GM18498 (cell line): ENCODE results near the gene GRIK1.

Experiments used
- ATAC-seq: cut with Tn5 transposase; IDR thresholded peaks from one replicate; pipeline ENCODE4 v1.9.1; 2021; ENCODE audit warnings: mild to moderate bottlenecking, moderate library complexity; ENCODE audit not compliant: unreplicated experiment

Gene GRIK1

DNA sequence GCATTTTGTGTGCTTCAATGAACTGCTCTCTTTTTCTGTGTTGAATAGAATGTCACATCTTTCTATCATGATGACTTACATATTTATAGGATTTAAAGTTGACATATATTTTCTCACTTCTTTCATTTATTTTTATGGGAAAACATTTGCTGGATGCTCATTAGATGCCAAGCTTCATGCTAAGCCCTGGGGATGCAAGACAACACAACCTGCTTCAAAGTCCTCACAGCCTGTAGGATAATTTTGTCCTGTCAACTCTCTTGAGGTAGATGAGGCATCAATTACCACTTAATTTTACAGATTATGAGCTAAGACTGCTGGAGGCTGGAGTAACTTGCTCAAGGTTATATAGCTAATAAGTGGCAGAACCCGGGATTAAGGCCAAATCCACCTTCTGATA lies 264.3 kb downstream of the GRIK1 start:
- ATAC-seq: no peak

DNA sequence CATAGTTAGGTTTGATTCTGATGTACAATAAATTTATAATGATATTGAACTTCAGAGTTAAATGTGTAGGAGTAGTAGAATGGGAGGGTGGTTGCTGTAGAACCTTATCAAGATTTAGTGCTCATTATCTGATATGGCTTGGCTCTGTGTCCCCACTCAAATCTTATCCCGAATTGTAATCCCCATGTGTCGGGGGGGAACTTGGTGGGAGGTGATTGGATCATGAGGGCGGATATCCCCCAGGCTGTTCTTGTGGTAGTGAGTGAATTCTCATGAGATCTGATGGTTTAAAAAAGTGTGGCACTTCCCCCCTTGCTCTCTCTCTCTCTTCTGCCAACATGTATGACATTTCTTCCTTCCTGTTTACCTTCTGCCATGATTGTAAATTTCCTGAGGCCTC lies 265.5 kb downstream of the GRIK1 start:
- ATAC-seq: no peak

GRCh38 chr21:29673096-29673610 lies 266.6 kb downstream of the GRIK1 start:
- no peak for ATAC-seq

- ATAC-seq: no peak
Measured at GRCh38 chr21:29671728-29672127, 268.1 kb downstream of the GRIK1 start.

DNA sequence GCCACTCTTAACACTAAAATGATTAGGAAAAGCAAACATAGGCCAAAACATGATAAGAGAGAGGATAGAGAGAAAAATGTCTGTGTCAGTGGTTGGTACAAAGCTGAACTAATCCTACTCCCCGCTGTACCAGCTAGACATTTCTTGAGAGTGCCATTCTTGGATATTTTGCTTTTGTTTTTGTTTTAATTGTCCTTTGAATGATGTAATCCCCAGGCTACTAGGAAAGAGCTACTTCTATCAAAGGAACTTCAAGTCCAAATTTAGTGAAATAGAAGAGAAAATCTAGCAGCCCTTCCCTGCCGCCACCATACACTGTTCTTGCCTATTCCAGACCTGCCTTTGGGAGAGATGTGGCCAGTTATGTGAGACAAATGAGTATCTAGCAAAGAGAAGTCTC lies 269.6 kb downstream of the GRIK1 start:
- ATAC-seq: no peak

DNA sequence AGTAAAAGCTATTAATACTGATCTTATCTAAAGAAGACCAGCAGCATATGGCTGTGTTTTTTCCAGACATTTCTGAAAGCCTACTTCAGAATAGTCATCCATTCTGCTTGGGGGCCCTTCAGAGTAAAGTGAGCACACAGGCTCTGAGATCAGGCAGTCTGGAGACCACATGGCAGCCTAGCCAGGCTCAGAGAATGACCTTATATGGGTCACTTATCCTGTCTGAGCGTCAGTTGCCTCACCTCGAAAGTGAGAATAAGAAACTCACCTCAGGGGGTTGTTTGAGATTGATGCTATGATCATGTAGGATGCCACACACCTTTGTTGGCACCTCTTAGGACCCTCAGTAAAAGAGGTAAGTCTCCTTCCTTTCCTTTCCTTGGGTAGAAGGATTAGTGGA lies 270.4 kb downstream of the GRIK1 start:
- ATAC-seq: no peak

DNA sequence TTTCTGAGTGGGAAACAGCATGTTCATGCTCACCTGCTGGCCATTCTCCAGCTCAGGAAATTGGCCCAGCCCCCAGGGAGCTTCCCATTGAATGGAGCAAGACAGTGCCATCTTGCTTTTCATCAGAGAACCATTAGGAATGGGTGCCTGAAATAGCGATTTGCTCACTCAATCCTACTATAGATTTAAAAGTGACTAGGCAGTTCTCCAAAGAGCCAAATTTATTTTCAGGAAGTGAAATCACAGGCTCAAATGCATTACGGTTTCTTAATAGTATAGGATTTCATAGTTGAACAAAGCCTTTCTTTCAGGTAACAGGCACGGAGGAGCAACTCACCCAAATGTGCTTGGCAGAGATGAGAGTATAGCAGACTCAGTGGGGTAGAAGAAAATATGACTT lies 272.1 kb downstream of the GRIK1 start:
- ATAC-seq: no peak

GRCh38 chr21:29664615-29665014 lies 275.2 kb downstream of the GRIK1 start:
- no peak for ATAC-seq

- ATAC-seq: no peak
Measured at GRCh38 chr21:29661672-29662442, 277.9 kb downstream of the GRIK1 start.

- ATAC-seq: no peak
Measured at GRCh38 chr21:29660047-29660720, 279.6 kb downstream of the GRIK1 start.

GRCh38 chr21:29658934-29659203 lies 280.9 kb downstream of the GRIK1 start:
- ATAC-seq: no peak

DNA sequence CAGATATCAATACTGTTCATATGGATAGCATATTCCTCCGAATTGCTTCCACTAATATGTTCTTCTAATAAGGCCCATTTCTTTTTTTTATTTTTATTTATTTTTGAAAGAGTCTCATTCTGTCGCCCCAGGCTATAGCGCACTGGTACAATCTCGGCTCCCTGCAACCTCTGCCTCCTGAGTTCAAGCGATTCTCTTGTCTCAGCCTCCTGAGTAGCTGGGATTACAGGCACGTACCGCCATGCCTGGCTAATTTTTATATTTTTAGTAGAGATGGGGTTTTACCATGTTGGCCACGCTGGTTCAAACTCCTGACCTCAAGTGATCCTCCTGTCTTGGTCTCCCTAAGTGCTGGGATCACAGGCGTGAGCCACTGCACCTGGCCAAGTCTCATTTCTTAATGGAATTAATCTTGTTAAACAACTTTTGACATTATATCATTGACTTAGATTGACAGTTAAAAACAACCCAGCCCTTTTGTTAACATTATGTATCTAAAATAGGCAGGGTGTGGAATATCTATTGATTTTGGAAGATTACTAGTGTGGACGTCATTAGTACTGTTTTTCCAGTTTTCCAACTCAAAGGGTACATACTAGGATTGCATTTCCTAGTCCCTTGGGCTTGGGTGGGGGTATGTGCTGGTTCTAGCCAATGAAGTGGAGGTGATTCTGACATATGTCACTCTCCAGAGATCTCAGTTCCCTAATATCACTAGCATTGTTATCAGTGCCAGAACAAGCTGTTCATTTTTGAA lies 281.4 kb downstream of the GRIK1 start:
- ATAC-seq: no peak

- no peak for ATAC-seq
Measured at GRCh38 chr21:29657240-29657989, 282.4 kb downstream of the GRIK1 start.

GRCh38 chr21:29656504-29657239 lies 283.1 kb downstream of the GRIK1 start:
- ATAC-seq: no peak

- ATAC-seq: no peak
Measured at GRCh38 chr21:29655577-29655976, 284.2 kb downstream of the GRIK1 start.

DNA sequence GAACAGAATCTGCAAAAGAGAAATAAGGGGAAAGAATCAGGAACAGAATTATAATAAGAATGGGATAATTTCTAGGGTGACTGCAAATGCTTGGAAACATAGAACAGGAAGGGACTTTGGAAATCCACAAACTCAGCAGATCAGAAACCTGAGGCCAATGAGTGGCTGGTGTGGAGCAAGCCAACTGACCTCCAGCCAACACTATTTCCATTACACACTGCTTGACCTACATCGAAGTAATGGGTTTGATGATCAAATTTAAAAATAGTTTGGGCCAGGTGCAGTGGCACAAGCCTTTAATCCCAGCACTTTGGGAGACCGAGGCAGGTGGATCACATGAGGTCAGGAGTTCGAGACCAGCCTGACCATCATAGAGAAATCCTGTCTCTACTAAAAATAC lies 284.9 kb downstream of the GRIK1 start:
- no peak for ATAC-seq

- no peak for ATAC-seq
Measured at GRCh38 chr21:29654203-29654602, 285.6 kb downstream of the GRIK1 start.

- no peak for ATAC-seq
Measured at GRCh38 chr21:29650523-29651022, 289.2 kb downstream of the GRIK1 start.

DNA sequence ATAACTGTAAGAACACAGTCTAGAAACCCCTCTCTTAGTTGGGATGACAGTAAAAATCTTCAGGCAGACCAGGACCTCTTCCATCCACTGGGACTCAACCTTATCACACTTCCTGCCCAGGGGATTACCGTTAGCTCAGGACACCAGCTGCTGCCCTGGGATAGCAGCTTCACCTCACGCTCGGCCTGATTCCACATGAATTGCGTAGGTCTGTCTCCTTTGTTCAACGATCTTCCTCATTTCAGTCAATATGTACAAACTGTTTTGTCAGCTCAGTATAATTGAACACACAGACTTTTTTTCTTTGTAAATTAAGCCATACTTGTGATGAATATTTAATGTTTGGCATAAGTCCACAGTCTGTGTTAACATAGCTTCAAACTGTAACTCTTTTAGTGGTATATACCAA lies 290.4 kb downstream of the GRIK1 start:
- ATAC-seq: no peak

DNA sequence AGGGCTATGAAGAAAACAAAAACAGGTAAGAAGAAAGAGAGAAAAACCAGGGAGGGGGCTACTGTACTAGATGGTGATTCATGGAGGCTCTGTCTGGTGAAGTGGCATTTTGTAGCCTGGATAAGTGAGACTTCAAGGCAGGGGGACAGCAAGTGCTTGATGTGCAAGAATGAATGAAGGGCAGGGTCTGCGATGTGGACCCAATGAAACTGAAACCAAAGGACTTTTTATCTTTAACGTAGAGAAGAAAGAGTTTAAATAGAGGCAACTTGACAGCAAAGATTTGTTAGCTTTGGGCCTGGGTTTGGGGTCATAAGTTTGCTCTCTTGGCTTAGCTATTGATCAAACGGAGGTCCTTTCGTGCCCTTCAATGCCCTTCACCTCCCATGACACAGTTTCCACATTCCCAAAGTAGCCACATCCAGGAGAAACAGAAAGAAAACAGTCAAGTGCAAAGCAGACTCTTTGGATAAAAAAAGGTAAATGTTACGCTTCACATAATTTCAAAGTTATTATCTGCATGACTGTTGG lies 291.0 kb downstream of the GRIK1 start:
- ATAC-seq: no peak
